GM06990 (cell line): ENCODE data around the gene ARHGAP26.

Experiments used
- DNase-seq: peaks from one replicate; pipeline ENCODE4 v3.0.0-alpha.2; 2011; ENCODE audit not compliant: insufficient read length; ENCODE audit errors: extremely low read depth
- H3K27me3 ChIP-seq: replicated peaks from 2 replicates; pipeline ENCODE4 v1.6.0; 2011; ENCODE audit warnings: low read length; ENCODE audit not compliant: control insufficient read depth, insufficient read depth
- H3K36me3 ChIP-seq: 2 replicates; pipeline ENCODE4 v1.5.1; 2011; ENCODE audit warnings: low read length; ENCODE audit not compliant: control insufficient read depth, insufficient read depth
- H3K4me3 ChIP-seq: replicated peaks from 2 replicates; pipeline ENCODE4 v1.5.1; 2011; ENCODE audit warnings: low read depth, mild to moderate bottlenecking, control low read depth, low read length
- CTCF ChIP-seq: IDR thresholded peaks from 2 replicates; pipeline ENCODE4 v1.5.1; 2011; ENCODE audit warnings: low read length, control low read depth, mild to moderate bottlenecking, inconsistent platforms; ENCODE audit not compliant: insufficient read depth, poor library complexity, severe bottlenecking

The ARHGAP26 gene

GRCh38 chr5:142900927-142901326 lies 130.8 kb downstream of the ARHGAP26 start:
- no peak for TF ChIP-seq CTCF
- H3K27me3 ChIP-seq = no peaks in the 10 kb centered on the region
- no peak for DNase-seq
- H3K4me3 ChIP-seq = no peak overlapping the region
- H3K36me3 ChIP-seq = no peaks in the 10 kb centered on the region

GRCh38 chr5:142901476-142902185 lies 131.5 kb downstream of the ARHGAP26 start:
- TF ChIP-seq CTCF = no peak
- no peak for DNase-seq

GRCh38 chr5:142902186-142902965 lies 132.2 kb downstream of the ARHGAP26 start:
- no peaks in the 10 kb centered on the region for H3K36me3 ChIP-seq
- DNase-seq = no peak
- no peaks in the 10 kb centered on the region for H3K27me3 ChIP-seq
- TF ChIP-seq CTCF = no peak
- H3K4me3 ChIP-seq = no peak overlapping the region

More at GRCh38 chr5:142901476-142902185, 131.5 kb downstream of the ARHGAP26 start:
- Histone ChIP-seq H3K4me3 (no peak overlapping the region), H3K36me3 (no peaks in the 10 kb centered on the region), H3K27me3 (no peaks in the 10 kb centered on the region)

- no peak for TF ChIP-seq CTCF
- no peak for DNase-seq
- Histone ChIP-seq H3K36me3 (no peaks in the 10 kb centered on the region), H3K4me3 (no peak overlapping the region), H3K27me3 (no peaks in the 10 kb centered on the region)
Observed at GRCh38 chr5:142904416-142904815, 134.2 kb downstream of the ARHGAP26 start.

- TF ChIP-seq CTCF = no peak
- H3K4me3 ChIP-seq = no peak overlapping the region
- H3K27me3 ChIP-seq = no peaks in the 10 kb centered on the region
- no peaks in the 10 kb centered on the region for H3K36me3 ChIP-seq
- no peak for DNase-seq
Observed at GRCh38 chr5:142905348-142905747, 135.2 kb downstream of the ARHGAP26 start.
